HepG2 (cell line): ENCODE data around the gene CNTROB. TPM values are rescaled to one million over a fixed set of nuclear protein-coding genes. Genes with fewer than 3 reads are reported as not detected.
A peak's percentile ranks its signal among the peaks of the same experiment; 100 is the strongest.

Source experiments
- CENPT ChIP-seq: sonication (generic); formaldehyde crosslinking; IDR thresholded peaks from 2 replicates; pipeline ENCODE4 v1.8.0; 2022; ENCODE audit warnings: low read depth, mild to moderate bottlenecking, moderate library complexity, missing genetic modification reagents
- HNF1A ChIP-seq, 2 experiments: sonication (generic) in 1 of 2; formaldehyde crosslinking in 1 of 2; IDR thresholded peaks; 2 replicates each; pipeline versions ENCODE4 v1.4.0 to v1.6.1; 2016 to 2020; ENCODE audit warnings: borderline replicate concordance in 1 of 2, low read depth in 1 of 2, mild to moderate bottlenecking in 1 of 2, missing genetic modification reagents in 1 of 2
- KDM4B ChIP-seq: sonication (generic); formaldehyde crosslinking; IDR thresholded peaks from 2 replicates; pipeline ENCODE4 v1.4.0; 2020; ENCODE audit warnings: missing genetic modification reagents
- KLF16 ChIP-seq, 2 experiments: sonication (generic) in 1 of 2; formaldehyde crosslinking in 1 of 2; IDR thresholded peaks; 2 replicates each; pipeline versions ENCODE4 v1.6.1 to v1.8.0; 2016 to 2023; ENCODE audit warnings: missing genetic modification reagents in 2 of 2, missing compliant biosample characterization in 1 of 2
- NR2F2 ChIP-seq: IDR thresholded peaks from 2 replicates; pipeline ENCODE4 v1.6.1; 2012; ENCODE audit warnings: low read depth, inconsistent platforms, borderline replicate concordance
- NR2F6 ChIP-seq, 2 experiments: IDR thresholded peaks; 2 replicates each; pipeline ENCODE4 v1.6.1; 2016; ENCODE audit warnings: antibody characterized with exemption in 1 of 2, mild to moderate bottlenecking in 1 of 2
- PRPF4 ChIP-seq: fragments of 200-400 bp; formaldehyde crosslinking; IDR thresholded peaks from 2 replicates; pipeline ENCODE4 v1.6.1; 2016; ENCODE audit warnings: low read length, low read depth; ENCODE audit not compliant: poor library complexity, severe bottlenecking
- RBAK ChIP-seq: sonication (generic); formaldehyde crosslinking; IDR thresholded peaks from 2 replicates; pipeline ENCODE4 v1.5.1; 2020; ENCODE audit warnings: mild to moderate bottlenecking, missing genetic modification reagents
- RORA ChIP-seq: sonication (generic); formaldehyde crosslinking; IDR thresholded peaks from 2 replicates; pipeline ENCODE4 v1.5.0; 2020; ENCODE audit warnings: mild to moderate bottlenecking, missing genetic modification reagents, moderate library complexity
- SSRP1 ChIP-seq: IDR thresholded peaks from 2 replicates; pipeline ENCODE4 v1.6.1; 2016; ENCODE audit warnings: control low read depth
- TSC22D2 ChIP-seq: sonication (generic); formaldehyde crosslinking; IDR thresholded peaks from 2 replicates; pipeline ENCODE4 v1.5.1; 2020; ENCODE audit warnings: missing genetic modification reagents, mild to moderate bottlenecking, borderline replicate concordance
- ZHX1 ChIP-seq: sonication (generic); formaldehyde crosslinking; IDR thresholded peaks from 2 replicates; pipeline ENCODE4 v1.8.1; 2022; ENCODE audit warnings: low read depth, mild to moderate bottlenecking, missing genetic modification reagents
- ZMAT5 ChIP-seq: sonication (generic); formaldehyde crosslinking; IDR thresholded peaks from 2 replicates; pipeline ENCODE4 v1.5.0; 2020; ENCODE audit warnings: mild to moderate bottlenecking, low read depth, missing genetic modification reagents, borderline replicate concordance
- ZNF646 ChIP-seq: sonication (generic); formaldehyde crosslinking; IDR thresholded peaks from 2 replicates; pipeline ENCODE4 v1.9.0; 2021; ENCODE audit warnings: mild to moderate bottlenecking, missing genetic modification reagents
- polyA plus RNA-seq, 8 experiments: library from polyadenylated mRNA; depleted of rRNA in 3 of 8; stranded (reverse) in 7 of 8; unstranded in 1 of 8; fragments of >200 nt; fragmentation: Illumina TruSeq in 4 of 8; extraction: Trizol in 4 of 8; gene quantifications; 2 replicates each; pipeline versions ENCODE4 v1.2.1 to v1.2.3, GENCODE V29; 2011 to 2016; ENCODE audit warnings: low read depth in 4 of 8, missing spikeins in 1 of 8, mixed read lengths in 1 of 8; ENCODE audit not compliant: insufficient read depth in 1 of 8
- total RNA-seq, 5 experiments: library from RNA; depleted of rRNA; stranded (reverse); fragments of >200 nt; fragmentation: Illumina TruSeq; extraction: Trizol; gene quantifications; 2 replicates each; pipeline ENCODE4 v1.2.3, GENCODE V29; 2016; ENCODE audit warnings: low read depth in 1 of 5

CNTROB gene
- total and polyA plus RNA-seq, 2 of the 13 experiments (the other 11 are each of a cell fraction or from before 2014, with no cell fraction given), result 21.2 to 24.1 TPM

GRCh38 chr17:7915611-7916384 is 16.2 kb upstream of the CNTROB start, which contains the start of gene RNF227 (continued):
- TF ChIP-seq HNF1A (IDR thresholded peaks at IDR 0.05; ENCODE audit: low read depth), result no peak
- no peak for TF ChIP-seq HNF1A (CRISPR knock-in tag; IDR thresholded peaks at IDR 0.05; ENCODE audit: borderline replicate concordance)
- 0 out of 2 replicates have a peak, but pooled peaks have one; percentile 59 for TF ChIP-seq ZHX1 (CRISPR knock-in tag)
- peak in 1 of 2 experiments; percentile 84; a peak in 2 of 4 replicates for TF ChIP-seq KLF16 (CRISPR knock-in tag; IDR thresholded peaks at IDR 0.05)
- TF ChIP-seq RBAK (CRISPR knock-in tag), result no peak
- TF ChIP-seq RORA (CRISPR knock-in tag), result no peak
- TF ChIP-seq ZMAT5 (CRISPR knock-in tag), result no peak
- TF ChIP-seq SSRP1 (CRISPR knock-in tag), result no peak
- no peak for TF ChIP-seq PRPF4
- no peak for TF ChIP-seq NR2F6 (IDR thresholded peaks at IDR 0.05)
- no peak for TF ChIP-seq NR2F6 (CRISPR knock-in tag; IDR thresholded peaks at IDR 0.05)
- no peak for TF ChIP-seq ZNF646 (CRISPR knock-in tag)
- peak; percentile 97 for TF ChIP-seq CENPT (CRISPR knock-in tag)
- TF ChIP-seq TSC22D2 (CRISPR knock-in tag), result no peak
- TF ChIP-seq KDM4B (CRISPR knock-in tag), result no peak
- TF ChIP-seq NR2F2, result no peak
